Testis (tissue), 3 donors: ENCODE measurements around the gene CAMTA2. TPM values are rescaled to one million over a fixed set of nuclear protein-coding genes. Genes with fewer than 3 reads are reported as not detected.

ENCODE experiments used
- DNase-seq: peaks from one replicate; pipeline ENCODE4 v3.0.0-alpha.2; 2019
- H3K27ac ChIP-seq, 2 donors: fragments of 200-600 bp; sonication (generic); one replicate each; pipeline ENCODE4 v1.5.1; 2019
- H3K27me3 ChIP-seq: fragments of 200-600 bp; sonication (generic); one replicate; pipeline ENCODE4 v1.5.1; 2019
- H3K36me3 ChIP-seq: fragments of 200-600 bp; sonication (generic); one replicate; pipeline ENCODE4 v1.5.1; 2017; ENCODE audit warnings: low read depth; ENCODE audit errors: missing control alignments
- H3K4me1 ChIP-seq: fragments of 200-600 bp; sonication (generic); one replicate; pipeline ENCODE4 v1.5.1; 2019
- H3K4me3 ChIP-seq, 2 donors: fragments of 200-600 bp; sonication (generic); one replicate each; pipeline ENCODE4 v1.5.1; 2017 to 2019
- H3K9me3 ChIP-seq: fragments of 200-600 bp; sonication (generic); one replicate; pipeline ENCODE4 v1.5.1; 2017
- POLR2A ChIP-seq: fragments of 450-650 bp; IDR thresholded peaks from one replicate; pipeline ENCODE4 v1.6.1; 2017; ENCODE audit warnings: antibody characterized with exemption, mild to moderate bottlenecking, moderate library complexity
- WGBS, 2 donors: methylation state at CpG; one replicate each; pipeline ENCODE4 v1.1.5; 2018; 5-methylcytosine and 5-hydroxymethylcytosine counted together
- intact Hi-C: fragments of 100-400 bp; cut with DNase I; formaldehyde crosslinking; loops from one replicate; pipeline ENCODE4 v1.15.1; 2023; ENCODE audit warnings: low total_unique reads
- polyA plus RNA-seq: library from polyadenylated mRNA; stranded (reverse); fragments of 350-450 nt; fragmentation: Illumina TruSeq; extraction: RNeasy Lipid Tissue Mini Kit (QIAGEN cat#74804); gene quantifications from one replicate; pipeline ENCODE4 v1.2.3, GENCODE V29; 2014; ENCODE audit warnings: low read depth, low replicate concordance; ENCODE audit not compliant: insufficient read depth
- total RNA-seq, 2 donors: library from RNA; depleted of rRNA; stranded (reverse); fragments of >200 nt; gene quantifications; one replicate each; pipeline ENCODE4 v1.2.3, GENCODE V29; 2016
- TF ChIP-seq, protein P1 (sequence below), 3 experiments: fragments of 450-650 bp in 2 of 3; fragments of 200-600 bp in 1 of 3; sonication (generic) in 1 of 3; IDR thresholded peaks; one replicate each; pipeline ENCODE4 v1.5.1; 2016 to 2019; ENCODE audit warnings: antibody characterized with exemption in 3 of 3, mild to moderate bottlenecking in 2 of 3, moderate library complexity in 1 of 3

Gene CAMTA2
- total and polyA plus RNA-seq, 3 donors from 2014 or later, result 22.4 to 59.3 (median 51.3) TPM

- Histone ChIP-seq H3K27ac (no peak overlapping the region), H3K4me1 (peaks cover 4% of the 10 kb centered on the region), H3K4me3 (no peak overlapping the region), H3K9me3 (no peaks in the 10 kb centered on the region), H3K36me3 (no peaks in the 10 kb centered on the region), H3K27me3 (no peaks in the 10 kb centered on the region)
- DNase-seq, result no peak
- 88% methylated on average over 10 of the region's 10 CpGs for WGBS, 2 donors
- TF ChIP-seq POLR2A, result no peak
- TF ChIP-seq, protein P1, sequence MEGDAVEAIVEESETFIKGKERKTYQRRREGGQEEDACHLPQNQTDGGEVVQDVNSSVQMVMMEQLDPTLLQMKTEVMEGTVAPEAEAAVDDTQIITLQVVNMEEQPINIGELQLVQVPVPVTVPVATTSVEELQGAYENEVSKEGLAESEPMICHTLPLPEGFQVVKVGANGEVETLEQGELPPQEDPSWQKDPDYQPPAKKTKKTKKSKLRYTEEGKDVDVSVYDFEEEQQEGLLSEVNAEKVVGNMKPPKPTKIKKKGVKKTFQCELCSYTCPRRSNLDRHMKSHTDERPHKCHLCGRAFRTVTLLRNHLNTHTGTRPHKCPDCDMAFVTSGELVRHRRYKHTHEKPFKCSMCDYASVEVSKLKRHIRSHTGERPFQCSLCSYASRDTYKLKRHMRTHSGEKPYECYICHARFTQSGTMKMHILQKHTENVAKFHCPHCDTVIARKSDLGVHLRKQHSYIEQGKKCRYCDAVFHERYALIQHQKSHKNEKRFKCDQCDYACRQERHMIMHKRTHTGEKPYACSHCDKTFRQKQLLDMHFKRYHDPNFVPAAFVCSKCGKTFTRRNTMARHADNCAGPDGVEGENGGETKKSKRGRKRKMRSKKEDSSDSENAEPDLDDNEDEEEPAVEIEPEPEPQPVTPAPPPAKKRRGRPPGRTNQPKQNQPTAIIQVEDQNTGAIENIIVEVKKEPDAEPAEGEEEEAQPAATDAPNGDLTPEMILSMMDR (IDR thresholded peaks at IDR 0.05), result no peak
- intact Hi-C loops, result no loop called here
Observed at GRCh38 chr17:4973256-4974114, 14.0 kb downstream of the CAMTA2 start.

GRCh38 chr17:4972752-4973151 is 14.7 kb downstream of the CAMTA2 start:
- no peak overlapping the region for H3K27ac ChIP-seq
- no peak overlapping the region for H3K4me3 ChIP-seq
- no peaks in the 10 kb centered on the region for H3K27me3 ChIP-seq
- no peak for DNase-seq
- TF ChIP-seq POLR2A, result no peak
- TF ChIP-seq, protein P1 (IDR thresholded peaks at IDR 0.05), result no peak
- peaks cover 10% of the 10 kb centered on the region for H3K4me1 ChIP-seq
- WGBS, 2 donors, result 80% methylated on average over 12 of the region's 12 CpGs
- H3K9me3 ChIP-seq, result no peaks in the 10 kb centered on the region
- no peaks in the 10 kb centered on the region for H3K36me3 ChIP-seq
- intact Hi-C loops, result no loop called here

GRCh38 chr17:4972322-4972721 is 15.2 kb downstream of the CAMTA2 start:
- Histone ChIP-seq H3K27me3 (no peaks in the 10 kb centered on the region), H3K4me3 (no peak overlapping the region), H3K4me1 (peaks cover 10% of the 10 kb centered on the region), H3K27ac (no peak overlapping the region), H3K36me3 (no peaks in the 10 kb centered on the region), H3K9me3 (no peaks in the 10 kb centered on the region)
- WGBS, 2 donors, result 90 to 92% methylated on average over 11 to 12 of the region's 12 CpGs
- intact Hi-C loops, result no loop called here
- TF ChIP-seq, protein P1 (IDR thresholded peaks at IDR 0.05), result no peak
- TF ChIP-seq POLR2A, result no peak
- no peak for DNase-seq

DNA sequence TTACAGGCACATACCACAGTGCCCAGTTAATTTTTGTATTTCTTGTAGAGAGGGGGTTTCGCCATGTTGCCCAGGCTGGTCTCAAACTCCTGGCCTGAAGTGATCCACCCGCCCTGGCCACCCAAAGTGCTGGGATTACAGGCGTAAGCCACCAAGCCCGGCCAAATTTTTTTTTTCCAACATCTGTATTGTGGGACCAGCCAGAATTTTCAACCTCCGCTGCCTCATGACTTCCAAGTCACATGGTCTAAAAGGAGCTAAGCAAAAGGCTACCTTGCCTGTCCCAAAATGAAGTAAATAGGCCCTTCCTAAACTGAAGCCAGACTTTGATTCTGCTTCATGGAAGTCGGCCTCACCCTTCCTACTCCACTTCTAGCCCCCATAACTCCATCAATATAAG is 15.6 kb downstream of the CAMTA2 start:
- Histone ChIP-seq H3K27ac (no peak overlapping the region), H3K27me3 (no peaks in the 10 kb centered on the region), H3K9me3 (no peaks in the 10 kb centered on the region), H3K4me1 (peaks cover 10% of the 10 kb centered on the region), H3K4me3 (no peak overlapping the region), H3K36me3 (no peaks in the 10 kb centered on the region)
- no peak for DNase-seq
- WGBS, 2 donors, result 75 to 87% methylated on average over 6 of the region's 6 CpGs
- TF ChIP-seq, protein P1 (IDR thresholded peaks at IDR 0.05), result no peak
- no peak for TF ChIP-seq POLR2A
- intact Hi-C loops, result no loop called here

GRCh38 chr17:4970273-4970672 is 17.2 kb downstream of the CAMTA2 start:
- H3K27me3 ChIP-seq, result no peaks in the 10 kb centered on the region
- TF ChIP-seq, protein P1 (IDR thresholded peaks at IDR 0.05), result no peak
- TF ChIP-seq POLR2A, result no peak
- H3K4me3 ChIP-seq, result no peak overlapping the region
- H3K27ac ChIP-seq, result no peak overlapping the region
- H3K36me3 ChIP-seq, result no peaks in the 10 kb centered on the region
- peaks cover 21% of the 10 kb centered on the region for H3K4me1 ChIP-seq
- DNase-seq, result no peak
- intact Hi-C loops, result no loop called here
- WGBS, 2 donors, result 98% methylated on average over 8 of the region's 8 CpGs
- no peaks in the 10 kb centered on the region for H3K9me3 ChIP-seq
